ENCODE data around the gene KCNN3.

DNA sequence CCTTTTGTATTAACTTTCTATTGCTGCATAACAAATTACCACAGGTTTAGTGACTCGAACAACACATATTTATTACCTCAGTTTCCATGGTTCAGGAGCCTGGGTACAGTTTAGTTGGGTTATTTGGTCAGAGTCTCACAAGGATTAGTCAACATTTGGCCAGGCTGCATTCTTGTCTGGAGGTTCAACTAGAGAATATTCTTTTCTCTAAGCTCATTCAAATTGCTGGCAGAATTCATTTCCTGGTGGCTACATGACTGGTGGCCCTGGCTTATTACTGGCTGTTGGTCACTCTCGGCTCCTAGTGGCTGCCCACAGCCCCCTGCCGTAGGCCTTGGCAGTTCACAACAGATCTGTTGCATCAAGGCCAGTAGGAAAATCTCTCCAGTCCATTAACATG lies 181.0 kb downstream of the KCNN3 start:
- TF ChIP-seq, protein P1, sequence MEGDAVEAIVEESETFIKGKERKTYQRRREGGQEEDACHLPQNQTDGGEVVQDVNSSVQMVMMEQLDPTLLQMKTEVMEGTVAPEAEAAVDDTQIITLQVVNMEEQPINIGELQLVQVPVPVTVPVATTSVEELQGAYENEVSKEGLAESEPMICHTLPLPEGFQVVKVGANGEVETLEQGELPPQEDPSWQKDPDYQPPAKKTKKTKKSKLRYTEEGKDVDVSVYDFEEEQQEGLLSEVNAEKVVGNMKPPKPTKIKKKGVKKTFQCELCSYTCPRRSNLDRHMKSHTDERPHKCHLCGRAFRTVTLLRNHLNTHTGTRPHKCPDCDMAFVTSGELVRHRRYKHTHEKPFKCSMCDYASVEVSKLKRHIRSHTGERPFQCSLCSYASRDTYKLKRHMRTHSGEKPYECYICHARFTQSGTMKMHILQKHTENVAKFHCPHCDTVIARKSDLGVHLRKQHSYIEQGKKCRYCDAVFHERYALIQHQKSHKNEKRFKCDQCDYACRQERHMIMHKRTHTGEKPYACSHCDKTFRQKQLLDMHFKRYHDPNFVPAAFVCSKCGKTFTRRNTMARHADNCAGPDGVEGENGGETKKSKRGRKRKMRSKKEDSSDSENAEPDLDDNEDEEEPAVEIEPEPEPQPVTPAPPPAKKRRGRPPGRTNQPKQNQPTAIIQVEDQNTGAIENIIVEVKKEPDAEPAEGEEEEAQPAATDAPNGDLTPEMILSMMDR (IDR thresholded peaks at IDR 0.05) = no peak
- TF ChIP-seq POLR2A (IDR thresholded peaks at IDR 0.05; ENCODE audit: low read depth) (no peak), EP300 (IDR thresholded peaks at IDR 0.05) (no peak), POLR2AphosphoS5 (IDR thresholded peaks at IDR 0.05) (no peak)

All from esophagus muscularis mucosa (tissue), 4 donors.